Esophagus muscularis mucosa (tissue), 4 donors: ENCODE data around the gene CETN2. TPM values are rescaled to one million over a fixed set of nuclear protein-coding genes. Genes with fewer than 3 reads are reported as not detected.

Source experiments
- DNase-seq: peaks from one replicate; pipeline ENCODE4 v3.0.0-alpha.2; 2017; ENCODE audit errors: extremely low spot score
- H3K27ac ChIP-seq, 4 donors: fragments of 200-600 bp; sonication (generic); replicated peaks in 1 of 4; 1 replicate in 3 of 4; 2 replicates in 1 of 4; pipeline ENCODE4 v1.5.1; 2016 to 2019; ENCODE audit warnings: mild to moderate bottlenecking in 1 of 4
- H3K27me3 ChIP-seq, 4 donors: fragments of 200-600 bp; sonication (generic); one replicate each; pipeline versions ENCODE4 v1.5.1 to v1.6.0; 2016 to 2019
- H3K36me3 ChIP-seq, 4 donors: fragments of 200-600 bp; sonication (generic); one replicate each; pipeline ENCODE4 v1.5.1; 2016 to 2019
- H3K4me1 ChIP-seq, 4 donors: fragments of 200-600 bp; sonication (generic); one replicate each; pipeline ENCODE4 v1.5.1; 2016 to 2019
- H3K4me3 ChIP-seq, 4 donors: fragments of 200-600 bp; sonication (generic); 1 replicate in 2 of 4; 2 replicates in 2 of 4; pipeline ENCODE4 v1.5.1; 2016 to 2019; ENCODE audit warnings: mild to moderate bottlenecking in 4 of 4, moderate library complexity in 1 of 4
- H3K9me3 ChIP-seq, 4 donors: fragments of 200-600 bp; sonication (generic); 1 replicate in 3 of 4; 2 replicates in 1 of 4; pipeline ENCODE4 v1.5.1; 2016 to 2019
- EP300 ChIP-seq: sonication (generic); formaldehyde crosslinking; IDR thresholded peaks from one replicate; pipeline ENCODE4 v1.6.1; 2017; ENCODE audit warnings: antibody characterized with exemption
- POLR2A ChIP-seq: fragments of 450-650 bp; IDR thresholded peaks from one replicate; pipeline ENCODE4 v1.6.1; 2017; ENCODE audit warnings: antibody characterized with exemption, moderate library complexity, mild to moderate bottlenecking, low read depth
- POLR2AphosphoS5 ChIP-seq, 2 donors: sonication (generic); formaldehyde crosslinking; IDR thresholded peaks; one replicate each; pipeline ENCODE4 v1.6.1; 2017; ENCODE audit warnings: antibody characterized with exemption in 2 of 2
- WGBS: methylation state at CpG from one replicate; pipeline ENCODE4 v1.1.5; 2018; 5-methylcytosine and 5-hydroxymethylcytosine counted together
- intact Hi-C: fragments of 100-400 bp; cut with DNase I; formaldehyde crosslinking; loops from one replicate; pipeline ENCODE4 v1.15.1; 2023
- total RNA-seq, 4 donors: library from RNA; depleted of rRNA; stranded (reverse); fragments of >200 nt; gene quantifications; one replicate each; pipeline versions ENCODE4 v1.1.0 to v1.2.1, GENCODE V29; 2016
- TF ChIP-seq, protein P1 (sequence below), 3 experiments: fragments of 200-600 bp in 2 of 3; fragments of 450-650 bp in 1 of 3; sonication (generic) in 2 of 3; IDR thresholded peaks; one replicate each; pipeline ENCODE4 v1.5.1; 2017 to 2019; ENCODE audit warnings: antibody characterized with exemption in 3 of 3, mild to moderate bottlenecking in 2 of 3, moderate library complexity in 1 of 3

Gene CETN2
- total RNA-seq, 4 donors from 2014 or later = 40.7 to 56.2 (median 52.0) TPM

DNA sequence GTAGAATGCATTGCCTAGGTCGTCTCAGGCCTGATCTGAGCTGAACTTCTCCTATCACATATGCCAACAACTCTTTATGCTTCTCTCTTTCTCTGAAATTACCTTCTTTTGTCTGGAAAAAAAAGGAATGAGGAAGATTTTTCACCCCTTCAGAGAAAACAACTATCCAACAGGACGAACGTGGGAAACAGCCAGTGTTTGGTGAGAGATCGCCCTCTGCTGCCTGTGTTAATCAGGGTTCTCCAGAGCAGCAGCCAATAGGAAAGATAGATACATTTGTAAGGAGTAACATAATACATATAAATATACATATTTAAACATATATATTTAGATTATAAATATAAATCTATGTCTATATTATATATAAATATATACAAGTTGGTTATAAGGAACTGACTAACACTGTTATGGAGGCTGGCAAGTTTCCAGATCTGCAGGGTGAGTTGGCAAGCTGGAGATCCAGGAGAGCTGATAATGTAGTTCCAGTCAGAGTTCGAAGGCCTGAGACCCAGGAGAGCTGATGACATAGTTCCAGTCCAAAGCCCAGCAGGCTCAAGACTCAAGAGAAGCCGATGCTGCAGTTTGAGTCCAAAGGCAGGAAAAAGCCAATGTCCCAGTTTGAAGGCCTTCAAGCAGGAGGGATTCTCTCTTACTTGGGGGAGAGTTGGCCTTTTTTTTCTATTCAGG lies 13.3 kb downstream of the CETN2 start:
- Histone ChIP-seq H3K36me3 (no peaks in the 10 kb centered on the region), H3K27me3 (no peaks in the 10 kb centered on the region), H3K4me3 (no peak overlapping the region), H3K9me3 (no peaks in the 10 kb centered on the region), H3K4me1 (no peaks in the 10 kb centered on the region), H3K27ac (no peak overlapping the region)
- no peak for DNase-seq
- TF ChIP-seq EP300 (no peak), POLR2A (no peak), POLR2AphosphoS5 (IDR thresholded peaks at IDR 0.05) (no peak)
- TF ChIP-seq, protein P1, sequence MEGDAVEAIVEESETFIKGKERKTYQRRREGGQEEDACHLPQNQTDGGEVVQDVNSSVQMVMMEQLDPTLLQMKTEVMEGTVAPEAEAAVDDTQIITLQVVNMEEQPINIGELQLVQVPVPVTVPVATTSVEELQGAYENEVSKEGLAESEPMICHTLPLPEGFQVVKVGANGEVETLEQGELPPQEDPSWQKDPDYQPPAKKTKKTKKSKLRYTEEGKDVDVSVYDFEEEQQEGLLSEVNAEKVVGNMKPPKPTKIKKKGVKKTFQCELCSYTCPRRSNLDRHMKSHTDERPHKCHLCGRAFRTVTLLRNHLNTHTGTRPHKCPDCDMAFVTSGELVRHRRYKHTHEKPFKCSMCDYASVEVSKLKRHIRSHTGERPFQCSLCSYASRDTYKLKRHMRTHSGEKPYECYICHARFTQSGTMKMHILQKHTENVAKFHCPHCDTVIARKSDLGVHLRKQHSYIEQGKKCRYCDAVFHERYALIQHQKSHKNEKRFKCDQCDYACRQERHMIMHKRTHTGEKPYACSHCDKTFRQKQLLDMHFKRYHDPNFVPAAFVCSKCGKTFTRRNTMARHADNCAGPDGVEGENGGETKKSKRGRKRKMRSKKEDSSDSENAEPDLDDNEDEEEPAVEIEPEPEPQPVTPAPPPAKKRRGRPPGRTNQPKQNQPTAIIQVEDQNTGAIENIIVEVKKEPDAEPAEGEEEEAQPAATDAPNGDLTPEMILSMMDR (IDR thresholded peaks at IDR 0.05) = peak in 1 of 3 experiments; percentile 25
- intact Hi-C loops = no loop called here
- WGBS = 29% methylated on average over 6 of the region's 6 CpGs

DNA sequence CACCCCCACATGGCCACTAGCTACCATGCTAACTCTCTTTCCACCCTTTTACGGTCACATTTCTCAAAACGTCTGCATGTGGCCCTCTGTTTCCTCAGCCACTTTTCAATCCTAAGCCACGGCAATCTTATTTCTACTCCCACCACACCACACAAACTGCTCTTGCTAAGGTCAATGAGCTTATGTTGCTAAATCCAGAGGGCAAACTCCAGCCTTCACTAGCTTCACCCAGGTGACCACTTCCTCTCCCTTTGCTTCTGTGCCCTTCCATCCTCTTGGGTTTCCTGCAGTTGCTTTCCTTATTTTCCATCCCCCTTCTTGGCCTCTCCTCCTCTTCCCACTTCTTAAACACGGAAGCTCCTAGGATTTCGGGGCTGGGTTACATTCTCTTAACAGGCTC lies 16.5 kb downstream of the CETN2 start:
- DNase-seq = no peak
- intact Hi-C loops = no loop called here
- WGBS = 76% methylated on average over 5 of the region's 5 CpGs

DNA sequence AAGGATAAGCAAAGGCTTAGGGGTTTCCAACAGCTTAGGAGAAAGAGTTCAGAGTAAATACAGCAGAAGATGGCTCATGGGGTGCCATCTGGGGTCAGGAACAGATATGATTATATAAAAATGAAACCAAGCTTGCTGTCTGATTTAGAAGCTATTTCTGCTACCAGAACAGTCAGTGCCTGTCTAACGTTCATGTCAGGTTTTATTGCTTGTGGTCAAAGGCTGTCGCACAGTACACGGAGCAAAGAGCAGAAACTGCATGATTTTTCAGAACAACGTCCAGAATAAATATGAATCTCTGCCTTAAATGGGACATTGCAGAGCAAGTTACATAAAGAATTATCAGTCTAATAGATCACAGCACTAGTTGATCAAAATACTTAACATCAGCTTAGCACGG lies 17.4 kb downstream of the CETN2 start:
- no peak for DNase-seq
- no peak for TF ChIP-seq EP300
- TF ChIP-seq, protein P1 (IDR thresholded peaks at IDR 0.05) = no peak
- TF ChIP-seq POLR2AphosphoS5 (IDR thresholded peaks at IDR 0.05) = no peak
- TF ChIP-seq POLR2A = no peak
- intact Hi-C loops = no loop called here
- Histone ChIP-seq H3K27me3 (no peaks in the 10 kb centered on the region), H3K9me3 (no peaks in the 10 kb centered on the region), H3K4me3 (no peak overlapping the region), H3K4me1 (no peaks in the 10 kb centered on the region), H3K27ac (no peak overlapping the region), H3K36me3 (no peaks in the 10 kb centered on the region)
- WGBS = 51% methylated on average over 5 of the region's 5 CpGs

More for the DNA sequence above, 16.5 kb downstream of the CETN2 start:
- no peaks in the 10 kb centered on the region for H3K4me1 ChIP-seq
- H3K27me3 ChIP-seq = no peaks in the 10 kb centered on the region
- no peaks in the 10 kb centered on the region for H3K36me3 ChIP-seq
- no peak overlapping the region for H3K4me3 ChIP-seq
- no peaks in the 10 kb centered on the region for H3K9me3 ChIP-seq
- TF ChIP-seq EP300 (no peak), POLR2A (no peak), POLR2AphosphoS5 (IDR thresholded peaks at IDR 0.05) (no peak)
- TF ChIP-seq, protein P1 (IDR thresholded peaks at IDR 0.05) = no peak
- no peak overlapping the region for H3K27ac ChIP-seq

DNA sequence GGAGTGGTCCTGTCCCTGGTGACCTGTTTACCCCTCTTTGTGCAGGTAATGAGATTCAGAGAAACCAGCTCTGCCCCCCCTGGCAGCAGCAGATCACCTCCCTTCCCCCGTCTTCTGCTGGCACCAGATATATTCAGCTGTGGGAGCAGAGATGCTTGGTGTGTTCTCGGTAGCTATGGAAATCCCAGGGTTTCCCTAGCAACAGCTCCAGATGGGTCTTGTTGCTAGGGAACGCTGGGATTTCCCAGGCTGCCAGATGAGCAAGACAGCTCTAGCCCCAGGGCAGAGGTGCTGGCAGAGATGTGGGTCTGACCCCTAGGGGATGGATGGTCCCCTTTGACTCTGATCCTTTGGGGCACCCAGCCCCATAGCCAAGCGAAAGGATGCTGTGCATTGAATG lies 20.2 kb downstream of the CETN2 start:
- DNase-seq = no peak
- Histone ChIP-seq H3K4me3 (no peak overlapping the region), H3K9me3 (no peaks in the 10 kb centered on the region), H3K27ac (no peak overlapping the region), H3K36me3 (no peaks in the 10 kb centered on the region), H3K4me1 (no peaks in the 10 kb centered on the region), H3K27me3 (peaks cover 0 to 5% (median 0%) of the 10 kb centered on the region in 4 donors)
- TF ChIP-seq EP300 (no peak), POLR2AphosphoS5 (IDR thresholded peaks at IDR 0.05) (no peak), POLR2A (no peak)
- TF ChIP-seq, protein P1 (IDR thresholded peaks at IDR 0.05) = no peak
- intact Hi-C loops = no loop called here
- 29% methylated on average over 1 of the region's 4 CpGs for WGBS

DNA sequence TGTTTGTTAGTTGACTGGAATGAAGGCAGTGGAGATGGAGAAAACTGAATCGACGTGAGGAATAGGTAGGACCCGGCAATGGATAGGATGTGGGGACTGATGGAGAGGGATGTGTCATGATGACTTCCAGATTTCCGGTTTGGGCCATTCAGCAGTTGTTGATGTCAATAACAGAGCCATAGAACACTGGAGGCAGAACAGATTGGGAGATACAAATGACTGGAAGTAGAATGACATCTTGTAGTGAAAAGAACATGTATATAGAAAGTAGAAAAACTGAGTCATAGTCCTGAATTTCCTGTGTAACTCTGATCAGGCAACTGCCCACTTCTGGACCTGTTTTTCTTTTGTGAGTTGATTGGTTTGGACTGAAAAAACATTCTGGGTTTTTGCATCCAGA lies 24.5 kb downstream of the CETN2 start:
- peaks cover 0 to 5% (median 0%) of the 10 kb centered on the region in 4 donors for H3K27me3 ChIP-seq
- H3K36me3 ChIP-seq = no peaks in the 10 kb centered on the region
- 76% methylated on average over 4 of the region's 4 CpGs for WGBS
- H3K4me1 ChIP-seq = no peaks in the 10 kb centered on the region
- DNase-seq = no peak
- TF ChIP-seq, protein P1 (IDR thresholded peaks at IDR 0.05) = no peak
- no peaks in the 10 kb centered on the region for H3K9me3 ChIP-seq
- no peak overlapping the region for H3K27ac ChIP-seq
- no peak overlapping the region for H3K4me3 ChIP-seq
- intact Hi-C loops = no loop called here
